ENCODE measurements around the gene NKG7. TPM values are rescaled to one million over a fixed set of nuclear protein-coding genes. Genes with fewer than 3 reads are reported as not detected.

Gene NKG7
- total RNA-seq, 4 donors from 2014 or later = not detected

GRCh38 chr19:51337141-51337860, 35.2 kb downstream of the NKG7 start:
- TF ChIP-seq POLR2AphosphoS5 (IDR thresholded peaks at IDR 0.05) (no peak), EP300 (IDR thresholded peaks at IDR 0.05) (no peak), POLR2A (IDR thresholded peaks at IDR 0.05) (no peak), CTCF (IDR thresholded peaks at IDR 0.05) (no peak)
- Histone ChIP-seq H3K27me3 (no peaks in the 10 kb centered on the region), H3K9me3 (no peaks in the 10 kb centered on the region), H3K4me1 (peaks cover 19% of the 10 kb centered on the region), H3K4me3 (no peak overlapping the region), H3K36me3 (no peaks in the 10 kb centered on the region), H3K27ac (no peak overlapping the region)
- WGBS = 96% methylated on average over 6 of the region's 13 CpGs
- no peak for DNase-seq (ENCODE audit: low spot score in 2 of 2)

- TF ChIP-seq CTCF (IDR thresholded peaks at IDR 0.05) (no peak), EP300 (IDR thresholded peaks at IDR 0.05) (no peak), POLR2A (IDR thresholded peaks at IDR 0.05) (no peak), POLR2AphosphoS5 (IDR thresholded peaks at IDR 0.05) (no peak)
- H3K36me3 ChIP-seq = no peaks in the 10 kb centered on the region
- H3K4me1 ChIP-seq = peaks cover 7% of the 10 kb centered on the region
- H3K9me3 ChIP-seq = no peaks in the 10 kb centered on the region
- no peak overlapping the region for H3K4me3 ChIP-seq
- H3K27ac ChIP-seq = no peak overlapping the region
- DNase-seq (ENCODE audit: low spot score in 2 of 2) = no peak
- peaks cover 13% of the 10 kb centered on the region for H3K27me3 ChIP-seq
- 88% methylated on average over 13 of the region's 13 CpGs for WGBS
These were observed 38.5 kb downstream of the NKG7 start for GRCh38 chr19:51333836-51334460.

- no peak overlapping the region for H3K27ac ChIP-seq
- no peaks in the 10 kb centered on the region for H3K9me3 ChIP-seq
- H3K27me3 ChIP-seq = peaks cover 36% of the 10 kb centered on the region
- TF ChIP-seq POLR2A (IDR thresholded peaks at IDR 0.05) (no peak), POLR2AphosphoS5 (IDR thresholded peaks at IDR 0.05) (no peak), EP300 (IDR thresholded peaks at IDR 0.05) (no peak), CTCF (IDR thresholded peaks at IDR 0.05) (no peak)
- H3K4me3 ChIP-seq = no peak overlapping the region
- WGBS = 91% methylated on average over 6 of the region's 6 CpGs
- no peak for DNase-seq (ENCODE audit: low spot score in 2 of 2)
- peaks cover 14% of the 10 kb centered on the region for H3K4me1 ChIP-seq
- no peaks in the 10 kb centered on the region for H3K36me3 ChIP-seq
These were observed 40.7 kb downstream of the NKG7 start for GRCh38 chr19:51331716-51332115.

GRCh38 chr19:51331193-51331592, 41.3 kb downstream of the NKG7 start:
- DNase-seq (ENCODE audit: low spot score in 2 of 2) = peak in 1 of 2 donors; percentile 5
- H3K4me3 ChIP-seq = no peak overlapping the region
- peaks cover 14% of the 10 kb centered on the region for H3K4me1 ChIP-seq
- H3K27me3 ChIP-seq = peaks cover 41% of the 10 kb centered on the region
- WGBS = 77% methylated on average over 3 of the region's 3 CpGs
- H3K9me3 ChIP-seq = no peaks in the 10 kb centered on the region
- no peak for TF ChIP-seq EP300 (IDR thresholded peaks at IDR 0.05)
- no peak for TF ChIP-seq POLR2A (IDR thresholded peaks at IDR 0.05)
- no peak for TF ChIP-seq CTCF (IDR thresholded peaks at IDR 0.05)
- no peak for TF ChIP-seq POLR2AphosphoS5 (IDR thresholded peaks at IDR 0.05)
- no peaks in the 10 kb centered on the region for H3K36me3 ChIP-seq
- no peak overlapping the region for H3K27ac ChIP-seq

GRCh38 chr19:51330366-51330765, 42.1 kb downstream of the NKG7 start:
- DNase-seq (ENCODE audit: low spot score in 2 of 2) = no peak
- Histone ChIP-seq H3K27me3 (peaks cover 49% of the 10 kb centered on the region), H3K27ac (no peak overlapping the region), H3K4me3 (no peak overlapping the region), H3K36me3 (no peaks in the 10 kb centered on the region), H3K4me1 (peaks cover 14% of the 10 kb centered on the region), H3K9me3 (no peaks in the 10 kb centered on the region)
- TF ChIP-seq CTCF (IDR thresholded peaks at IDR 0.05) (no peak), EP300 (IDR thresholded peaks at IDR 0.05) (no peak), POLR2A (IDR thresholded peaks at IDR 0.05) (no peak), POLR2AphosphoS5 (IDR thresholded peaks at IDR 0.05) (no peak)
- WGBS = 100% methylated on average over 4 of the region's 4 CpGs

Data from suprapubic skin (tissue), 4 donors.